ENCODE results near the gene HNF1A.
"Not testable (repeated sequence)": the region's sequence is repeated elsewhere in the genome, so short reads cannot be mapped to it uniquely, and the experiment has no call there.

The HNF1A gene

GRCh38 chr12:120978296-120979219 lies at the start of gene HNF1A:
TSS of gene HNF1A (plus strand) at chr12:120978543. CDS start at chr12:120978769, 226 bp downstream.
- DNase-seq (ENCODE audit: low read depth): no peak

DNA sequence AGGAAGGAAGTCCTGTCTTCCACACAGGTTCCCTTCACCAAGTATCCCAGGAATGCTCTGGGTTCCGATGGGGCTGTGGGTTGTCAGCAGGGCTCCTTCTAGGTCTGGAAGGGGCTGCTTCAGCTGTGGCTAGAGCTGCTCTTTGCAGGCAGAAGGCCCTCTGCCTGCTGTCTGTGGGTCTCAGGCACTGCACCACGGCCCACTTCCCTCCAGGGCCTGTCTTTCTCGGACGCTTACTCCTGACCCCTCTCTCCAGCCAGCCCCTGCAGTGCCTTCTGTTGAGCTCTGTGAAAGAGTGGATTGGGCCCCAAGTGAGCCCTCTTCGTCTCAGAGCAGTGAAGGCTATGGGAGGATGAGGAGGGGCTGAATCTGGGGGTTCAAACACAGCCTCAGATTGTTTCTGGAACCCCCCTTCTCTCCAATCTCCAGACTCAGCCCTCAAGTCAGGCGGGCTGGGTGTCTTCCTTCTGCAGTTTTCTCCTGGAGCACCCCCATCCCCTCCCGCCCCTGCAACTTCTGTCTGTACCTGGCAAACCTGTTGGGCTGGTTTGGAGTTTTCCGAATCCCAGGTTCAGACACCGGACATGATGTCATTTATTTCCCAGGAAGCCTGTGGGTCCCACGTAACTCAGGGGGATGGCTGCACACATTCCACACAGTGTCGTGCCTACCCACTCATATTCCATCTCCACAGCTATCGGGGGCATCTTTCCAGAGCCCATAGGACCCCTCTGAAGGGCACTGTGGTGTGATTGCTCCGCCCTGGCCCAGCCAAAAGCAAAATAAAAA lies 49.3 kb upstream of the HNF1A start:
- no peak for DNase-seq (ENCODE audit: low read depth)

GRCh38 chr12:120930032-120930431 lies 48.3 kb upstream of the HNF1A start:
- DNase-seq (ENCODE audit: low read depth): no peak

- no peak for DNase-seq (ENCODE audit: low read depth)
Observed at GRCh38 chr12:120932058-120932457, 46.3 kb upstream of the HNF1A start.

DNA sequence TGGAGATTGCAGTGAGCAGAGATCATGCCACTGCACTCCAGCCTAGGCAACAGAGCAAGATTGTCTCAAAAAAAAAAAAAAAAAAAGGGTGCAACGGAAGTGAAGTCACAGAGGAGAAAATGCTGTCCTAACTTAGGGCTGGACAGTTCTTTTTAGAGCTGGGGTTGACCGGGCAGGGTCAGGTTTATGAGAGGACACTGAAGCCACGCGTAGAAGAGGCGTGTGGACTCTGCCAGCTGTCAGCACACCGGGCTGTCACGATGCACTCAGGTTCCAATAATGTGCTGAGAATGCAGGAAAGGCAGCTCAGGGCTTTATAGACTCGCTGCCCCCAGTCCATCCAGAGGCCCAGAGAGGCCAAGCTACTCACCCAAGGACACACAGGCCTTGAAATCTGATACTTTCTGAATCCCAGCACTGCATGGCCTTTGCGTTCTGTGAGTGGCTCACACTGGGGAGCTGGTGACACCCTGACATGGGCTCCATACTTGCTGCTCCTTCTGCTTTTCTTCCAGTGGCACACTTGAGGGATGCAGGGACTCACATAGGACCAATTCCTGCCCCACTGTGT lies 45.3 kb upstream of the HNF1A start:
- no peak for DNase-seq (ENCODE audit: low read depth)

DNA sequence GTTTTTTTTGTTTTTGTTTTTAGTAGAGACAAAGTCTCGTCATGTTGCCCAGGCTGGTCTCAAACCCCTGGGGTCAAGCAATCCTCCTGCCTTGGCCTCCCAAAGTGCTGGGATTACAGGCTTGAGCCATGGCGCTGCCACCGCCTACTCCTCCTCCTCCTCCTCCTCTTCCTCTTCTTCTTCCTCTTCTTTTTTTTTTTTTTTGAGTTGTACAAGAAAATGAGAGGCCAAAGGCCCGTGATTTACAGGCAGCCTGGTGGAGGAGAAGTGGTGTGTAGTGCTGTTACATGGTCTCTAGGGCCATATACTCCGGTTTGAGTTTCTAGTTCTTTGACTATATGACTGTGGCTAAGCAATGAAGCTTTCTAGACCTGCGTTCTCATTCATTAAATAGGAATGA lies 44.6 kb upstream of the HNF1A start:
- DNase-seq (ENCODE audit: low read depth): no peak

GRCh38 chr12:120936197-120936596 lies 42.1 kb upstream of the HNF1A start:
- no peak for DNase-seq (ENCODE audit: low read depth)

- DNase-seq (ENCODE audit: low read depth): no peak
Observed at GRCh38 chr12:120938496-120938895, 39.8 kb upstream of the HNF1A start.

- no peak for DNase-seq (ENCODE audit: low read depth)
Observed at GRCh38 chr12:120939523-120939922, 38.8 kb upstream of the HNF1A start.

- DNase-seq (ENCODE audit: low read depth): no peak
Observed at GRCh38 chr12:120940006-120940405, 38.3 kb upstream of the HNF1A start.

DNA sequence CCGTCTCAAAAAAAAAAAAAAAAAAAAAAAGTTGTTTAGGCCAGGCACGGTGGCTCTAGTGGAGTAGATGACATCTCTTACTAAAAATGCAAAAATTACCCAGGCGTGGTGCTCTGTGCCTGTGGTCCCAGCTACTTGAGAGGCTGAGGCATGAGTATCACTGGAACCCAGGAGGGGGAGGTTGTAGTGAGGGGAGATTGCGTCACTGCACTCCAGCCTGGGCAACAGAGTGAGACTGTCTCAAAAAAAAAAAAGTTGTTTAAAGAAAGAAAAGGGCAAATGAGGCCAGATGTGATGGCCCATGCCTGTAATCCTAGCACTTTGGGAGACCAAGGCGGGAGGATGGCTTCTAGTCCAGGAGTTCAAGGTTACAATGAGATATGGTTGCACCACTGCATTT lies 37.5 kb upstream of the HNF1A start:
- peak; percentile 16 for DNase-seq (ENCODE audit: low read depth)

GRCh38 chr12:120941412-120941811 lies 36.9 kb upstream of the HNF1A start:
- DNase-seq (ENCODE audit: low read depth): no peak

- DNase-seq (ENCODE audit: low read depth): no peak
Observed at GRCh38 chr12:120941846-120942405, 36.4 kb upstream of the HNF1A start.

GRCh38 chr12:120943482-120943881 lies 34.9 kb upstream of the HNF1A start:
- no peak for DNase-seq (ENCODE audit: low read depth)

DNA sequence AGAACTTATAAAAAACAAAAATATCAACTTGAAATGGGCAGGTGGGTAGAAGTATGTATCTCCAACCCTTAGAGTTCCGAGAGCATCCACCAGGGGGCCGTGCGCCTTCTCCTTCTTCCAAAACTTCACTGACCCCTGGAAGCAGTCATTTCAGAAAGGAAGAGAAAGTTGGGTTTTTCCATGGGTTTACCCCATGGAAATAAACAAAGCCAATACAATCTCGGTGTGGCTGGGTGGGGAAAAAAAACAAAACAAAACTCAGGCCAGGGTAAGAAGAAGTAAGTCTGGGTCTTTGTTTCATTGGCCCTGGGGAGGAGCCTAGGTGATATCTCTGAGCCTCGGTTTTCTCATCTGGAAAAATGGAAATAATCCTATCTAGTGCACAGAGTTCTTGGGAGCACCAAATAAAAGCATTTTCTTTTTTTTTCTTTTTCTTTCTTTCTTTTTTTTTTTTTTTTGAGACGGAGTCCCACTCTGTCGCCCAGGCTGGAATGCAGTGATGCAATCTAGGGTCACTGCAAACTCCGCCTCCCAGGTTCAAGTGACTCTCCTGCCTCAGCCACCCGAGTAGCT lies 33.6 kb upstream of the HNF1A start:
- DNase-seq (ENCODE audit: low read depth): peak; percentile 38

- DNase-seq (ENCODE audit: low read depth): not testable (repeated sequence)
Observed at GRCh38 chr12:120945516-120945915, 32.8 kb upstream of the HNF1A start.

DNA sequence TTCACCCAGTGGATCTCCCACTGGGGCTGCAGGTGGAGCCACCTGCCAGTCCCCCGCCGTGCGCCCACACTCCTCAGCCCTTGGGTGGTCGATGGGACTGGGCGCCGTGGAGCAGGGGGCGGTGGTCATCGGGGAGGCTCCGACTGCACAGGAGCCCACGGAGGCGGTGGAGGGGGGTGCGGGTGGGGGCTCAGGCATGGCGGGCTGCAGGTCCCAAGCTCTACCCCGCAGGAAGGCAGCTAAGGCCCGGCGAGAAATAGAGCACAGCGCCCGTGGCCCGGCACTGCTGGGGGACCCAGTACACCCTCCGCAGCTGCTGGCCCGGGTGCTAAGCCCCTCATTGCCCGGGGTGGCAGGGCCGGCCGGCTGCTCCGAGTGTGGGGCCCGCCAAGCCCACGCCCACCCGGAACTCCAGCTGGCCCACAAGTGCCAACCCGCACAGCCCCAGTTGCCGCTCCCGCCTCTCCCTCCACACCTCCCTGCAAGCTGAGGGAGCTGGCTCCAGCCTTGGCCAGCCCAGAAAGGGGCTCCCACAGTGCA lies 28.0 kb upstream of the HNF1A start:
- DNase-seq (ENCODE audit: low read depth): not testable (repeated sequence)

DNA sequence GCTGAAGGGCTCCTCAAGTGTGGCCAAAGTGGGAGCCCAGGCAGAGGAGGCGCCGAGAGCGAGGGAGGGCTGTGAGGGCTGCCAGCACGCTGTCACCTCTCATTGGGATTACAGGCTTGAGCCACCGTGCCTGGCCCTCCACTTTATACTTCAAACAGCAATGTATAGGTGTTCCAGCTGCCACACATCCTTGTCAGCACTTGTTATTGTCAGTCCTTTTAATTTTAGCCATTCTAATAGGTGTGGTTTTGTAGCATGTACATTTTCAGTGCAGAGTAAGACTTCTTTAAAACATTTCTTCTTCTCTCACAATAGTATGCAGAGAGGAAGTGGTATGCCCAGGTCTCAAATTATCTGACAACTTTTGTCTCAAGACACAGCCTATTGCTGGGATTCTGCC lies 27.5 kb upstream of the HNF1A start:
- DNase-seq (ENCODE audit: low read depth): no peak

- no peak for DNase-seq (ENCODE audit: low read depth)
Observed at GRCh38 chr12:120955232-120955631, 23.1 kb upstream of the HNF1A start.

DNA sequence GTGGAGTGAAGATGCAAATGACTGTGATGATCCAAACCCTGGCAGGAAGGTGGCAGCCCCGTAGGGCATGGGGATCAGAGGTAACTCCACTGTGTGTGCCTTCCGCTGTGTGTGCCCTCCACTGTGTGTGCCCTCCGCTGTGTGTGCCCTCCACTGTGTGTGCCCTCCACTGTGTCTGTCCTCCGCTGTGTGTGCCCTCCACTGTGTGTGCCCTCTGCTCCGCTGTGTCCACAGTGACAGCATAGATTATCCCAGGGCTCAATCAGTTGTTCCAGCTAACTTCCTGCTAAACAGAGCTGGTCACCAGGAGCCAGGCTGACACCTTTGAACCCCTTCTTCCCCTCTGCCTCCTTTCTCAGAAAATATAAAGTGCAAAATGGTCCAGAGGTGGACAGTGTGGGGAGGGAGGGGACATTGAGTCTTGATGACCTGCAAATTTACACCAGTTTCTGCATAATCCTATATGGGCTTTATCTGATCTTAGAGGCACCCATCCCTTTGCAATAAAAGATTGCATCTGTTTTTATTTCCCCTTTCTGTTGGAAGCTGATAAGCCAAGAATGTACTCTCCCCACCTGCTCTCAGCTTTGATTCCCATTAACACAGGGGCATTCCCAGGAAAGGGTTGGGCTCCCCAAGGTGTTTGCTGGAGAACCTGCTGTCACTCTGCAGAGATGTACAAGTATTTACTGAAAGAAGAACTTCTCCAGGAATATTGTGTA lies 21.6 kb upstream of the HNF1A start:
- DNase-seq (ENCODE audit: low read depth): no peak

Measured in iris pigment epithelial cell (primary cell).